ENCODE measurements around the gene CYFIP1.

CYFIP1 gene

DNA sequence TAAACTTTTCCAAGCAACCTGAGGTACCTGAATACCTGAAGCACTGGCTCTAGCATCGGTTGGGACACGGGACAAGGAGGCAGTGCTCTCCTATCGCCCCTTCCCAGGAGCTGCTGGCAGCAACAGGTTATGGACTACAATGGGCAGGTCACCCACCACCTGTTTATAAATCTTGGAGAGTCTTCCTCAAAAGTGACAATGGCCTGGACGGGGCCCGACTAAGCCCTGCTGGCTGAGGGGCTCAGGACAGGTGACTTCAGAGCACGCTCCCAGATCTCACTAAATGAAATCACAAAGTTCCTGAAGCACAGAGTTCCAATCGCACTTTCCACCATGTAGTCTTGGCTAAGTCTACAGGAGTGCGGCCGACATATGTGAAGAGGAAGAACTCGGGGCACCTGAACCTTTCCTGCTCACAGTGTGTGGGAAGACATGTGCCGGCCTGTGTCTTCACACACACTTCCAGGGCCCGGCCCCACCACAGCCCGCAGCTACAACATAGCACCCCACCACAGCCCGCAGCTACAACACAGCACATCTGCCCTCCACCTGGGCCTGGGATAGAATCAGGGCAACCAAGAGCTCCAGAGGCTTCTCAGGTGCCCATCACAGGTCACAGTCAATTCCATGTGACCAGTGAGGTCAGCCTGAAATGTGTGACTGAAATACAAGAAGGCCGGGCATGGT is 12.9 kb downstream of the CYFIP1 start:
- DNase-seq: no peak

DNA sequence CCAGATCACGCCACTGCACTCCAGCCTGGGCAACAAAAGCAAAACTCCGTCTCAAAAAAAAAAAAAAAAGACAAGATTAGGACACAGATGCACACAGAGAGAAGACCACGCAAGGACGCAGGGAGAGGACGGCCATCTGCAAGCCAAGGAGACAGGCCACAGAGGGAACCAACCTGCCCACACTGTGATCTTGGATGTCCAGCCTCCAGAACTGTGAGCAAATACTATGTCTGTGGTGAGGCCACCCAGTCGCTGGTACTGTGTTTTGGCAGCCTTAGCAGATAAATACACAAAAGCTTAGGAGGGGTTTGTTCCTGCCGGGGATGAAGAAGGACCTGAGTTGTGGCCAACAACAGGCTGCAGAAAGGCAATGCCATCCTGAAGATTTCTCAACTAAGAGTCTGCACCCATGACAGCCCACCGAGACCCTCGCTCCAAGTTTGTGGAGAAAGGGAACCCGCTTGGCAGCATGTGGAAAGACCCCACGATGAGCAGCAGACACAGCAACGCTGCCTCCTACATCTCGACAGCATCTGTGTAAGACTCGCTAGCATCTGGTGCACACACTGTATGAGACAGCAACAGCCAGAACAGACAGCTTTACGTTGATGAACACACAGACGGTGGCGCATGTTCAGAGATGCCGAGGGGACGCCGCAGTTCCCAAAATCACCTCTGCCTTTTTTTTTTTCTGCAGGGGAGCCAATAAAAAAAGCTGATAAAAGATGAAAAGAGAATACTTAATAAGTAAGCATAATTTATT is 13.7 kb downstream of the CYFIP1 start:
- no peak for DNase-seq

DNA sequence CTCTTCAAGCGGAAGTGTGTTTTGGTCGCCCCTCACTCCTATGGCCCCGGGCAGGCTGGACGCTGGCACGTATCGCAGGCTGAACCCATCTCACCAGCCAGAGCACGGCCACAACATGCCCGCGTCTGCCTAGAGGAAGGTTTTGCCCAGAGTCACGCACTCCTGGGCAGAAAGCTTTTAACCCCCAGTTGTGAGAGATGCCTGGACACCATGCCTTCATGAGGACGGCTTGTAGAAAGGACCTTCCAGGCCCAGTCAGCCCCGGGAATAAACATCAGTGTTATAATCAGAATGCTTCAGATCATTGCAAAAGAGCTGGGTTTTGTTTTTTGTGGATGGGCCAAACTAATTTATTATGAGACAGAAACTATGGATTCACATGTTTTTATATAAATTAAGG is 16.5 kb downstream of the CYFIP1 start:
- DNase-seq: no peak

- DNase-seq: no peak
Measured at GRCh38 chr15:22962611-22963010, 17.6 kb downstream of the CYFIP1 start.

DNA sequence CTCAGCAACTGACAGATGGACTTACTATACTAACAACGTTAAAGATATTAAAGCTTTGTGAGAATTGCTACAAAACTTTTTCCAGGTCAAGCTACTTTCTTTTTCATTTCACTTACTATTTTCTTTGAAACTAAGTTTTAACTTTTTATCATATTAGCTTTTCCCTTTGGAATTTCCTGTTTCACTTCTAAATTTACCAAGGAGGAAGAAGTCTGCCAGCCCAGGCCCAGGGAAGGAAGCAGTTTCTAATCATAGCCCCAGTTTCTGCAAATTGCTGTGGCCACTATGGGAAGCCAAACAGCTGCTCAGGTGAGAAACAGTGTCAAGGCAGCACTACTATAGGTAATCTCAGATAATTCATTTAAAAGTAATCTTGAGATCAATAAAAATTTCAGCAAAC is 18.4 kb downstream of the CYFIP1 start:
- no peak for DNase-seq

DNA sequence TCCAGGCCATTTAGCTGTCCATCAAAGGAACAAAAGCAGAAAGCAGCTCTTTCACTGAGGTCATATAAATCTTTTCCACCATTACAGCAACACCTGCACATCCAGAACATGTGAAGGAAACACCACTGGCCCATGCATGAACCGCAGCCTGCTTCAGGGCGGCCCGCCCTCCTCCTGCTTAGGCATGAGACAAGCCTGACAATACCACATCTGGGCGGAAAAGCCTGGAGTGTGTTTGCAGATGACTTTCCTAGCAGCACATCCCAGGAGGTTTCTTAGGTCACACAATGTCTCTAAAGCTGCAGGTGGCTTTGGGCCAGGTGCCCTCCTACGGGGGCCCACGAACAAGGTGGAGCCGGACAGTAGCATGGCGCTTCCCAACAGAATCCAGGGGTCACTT is 19.6 kb downstream of the CYFIP1 start:
- no peak for DNase-seq

DNA sequence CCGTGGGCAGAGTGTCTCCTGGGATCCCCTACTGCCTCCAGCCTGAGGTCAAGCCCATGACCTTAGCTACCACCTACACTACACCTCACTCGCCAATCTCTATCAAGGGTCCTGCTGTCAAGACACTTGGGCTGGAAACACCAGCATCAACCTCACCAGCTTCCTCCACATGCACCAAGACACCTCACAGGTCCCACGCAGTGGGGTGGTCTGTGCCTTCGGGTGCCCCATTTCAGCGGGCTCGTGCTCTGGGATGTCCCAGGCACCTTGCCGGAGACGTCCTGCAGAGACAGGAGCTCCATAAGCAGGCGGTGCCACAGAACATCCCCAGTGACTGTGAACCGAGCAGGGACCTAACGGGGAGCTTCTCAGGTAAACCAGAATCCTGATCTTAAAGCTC is 20.0 kb downstream of the CYFIP1 start:
- no peak for DNase-seq

DNA sequence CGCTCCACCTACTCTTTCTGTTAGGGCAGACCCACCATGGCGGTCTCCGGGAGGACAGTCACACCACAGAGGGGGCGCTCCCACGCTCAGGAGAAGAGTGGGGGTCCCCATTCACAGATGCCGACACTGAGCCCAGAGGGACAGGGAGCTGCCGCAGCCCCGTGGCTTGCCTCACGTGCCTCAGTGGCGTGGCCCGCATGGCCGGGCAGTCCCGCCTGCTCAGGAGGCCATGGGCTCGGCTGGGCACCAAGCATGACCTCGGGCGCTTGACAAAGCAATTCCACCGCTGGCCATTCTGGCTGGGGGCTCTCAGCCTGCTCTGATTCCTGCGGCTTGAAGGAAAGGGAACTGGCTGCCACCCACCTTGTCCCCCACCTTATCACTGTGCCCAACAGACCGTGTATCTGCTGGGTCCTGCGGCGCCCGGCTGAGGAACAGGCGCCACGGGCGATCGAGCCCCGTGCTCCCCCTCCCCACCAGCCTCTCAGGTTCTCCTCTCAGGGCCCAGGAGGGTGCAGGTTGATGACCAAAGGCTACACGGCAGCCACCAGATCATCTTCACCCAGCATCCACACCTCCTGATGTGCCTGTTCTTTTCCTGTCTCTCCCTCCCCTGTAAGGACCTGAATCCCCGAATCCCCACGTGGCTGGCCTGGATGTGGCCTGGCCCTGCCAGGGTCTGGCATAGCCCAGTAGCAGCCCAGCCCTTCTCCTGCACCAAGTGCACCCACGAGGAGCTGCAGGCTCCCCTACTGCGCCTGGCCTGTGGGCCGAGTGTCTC is 20.7 kb downstream of the CYFIP1 start:
- no peak for DNase-seq

DNA sequence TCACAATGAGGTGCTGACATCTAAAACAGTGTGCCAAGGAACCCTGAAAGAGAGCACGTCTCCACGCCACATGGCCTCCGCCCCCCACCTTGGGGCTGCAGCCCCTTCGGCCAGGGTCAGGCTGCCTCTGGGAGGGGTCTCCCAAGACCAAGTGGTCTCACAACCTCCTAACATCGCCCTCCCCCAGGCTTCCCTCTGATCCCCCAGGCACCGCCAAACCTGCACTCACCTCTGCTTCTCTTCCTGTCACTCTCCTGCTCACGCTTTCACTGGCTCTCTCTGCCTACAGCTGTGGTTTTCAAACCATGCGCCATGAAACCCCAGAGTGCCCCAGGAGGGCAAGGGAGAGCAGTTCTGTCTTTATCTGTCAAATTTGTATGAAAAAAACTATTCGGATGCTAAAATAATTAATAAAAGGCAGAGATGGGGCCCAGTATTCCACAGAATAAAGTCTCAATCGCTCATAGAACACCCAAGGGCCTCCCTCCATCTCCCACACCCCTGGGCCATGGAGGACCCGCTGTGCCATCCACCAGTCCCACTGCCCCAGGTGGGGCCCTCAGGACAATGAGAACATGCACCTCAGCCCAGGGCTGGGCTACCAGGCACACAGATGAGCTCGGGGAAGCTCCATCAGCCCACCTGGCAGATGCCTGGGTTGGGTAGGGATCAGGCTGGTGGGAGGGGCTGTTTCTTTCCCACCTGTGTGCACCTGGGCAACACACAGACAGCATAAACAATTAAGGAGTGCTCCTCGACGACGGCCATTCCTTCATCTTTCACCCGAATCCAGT is 21.5 kb downstream of the CYFIP1 start:
- DNase-seq: no peak

GRCh38 chr15:22956978-22957260 is 23.2 kb downstream of the CYFIP1 start:
- no peak for DNase-seq

- no peak for DNase-seq
Measured at GRCh38 chr15:22956257-22956977, 23.8 kb downstream of the CYFIP1 start.

DNA sequence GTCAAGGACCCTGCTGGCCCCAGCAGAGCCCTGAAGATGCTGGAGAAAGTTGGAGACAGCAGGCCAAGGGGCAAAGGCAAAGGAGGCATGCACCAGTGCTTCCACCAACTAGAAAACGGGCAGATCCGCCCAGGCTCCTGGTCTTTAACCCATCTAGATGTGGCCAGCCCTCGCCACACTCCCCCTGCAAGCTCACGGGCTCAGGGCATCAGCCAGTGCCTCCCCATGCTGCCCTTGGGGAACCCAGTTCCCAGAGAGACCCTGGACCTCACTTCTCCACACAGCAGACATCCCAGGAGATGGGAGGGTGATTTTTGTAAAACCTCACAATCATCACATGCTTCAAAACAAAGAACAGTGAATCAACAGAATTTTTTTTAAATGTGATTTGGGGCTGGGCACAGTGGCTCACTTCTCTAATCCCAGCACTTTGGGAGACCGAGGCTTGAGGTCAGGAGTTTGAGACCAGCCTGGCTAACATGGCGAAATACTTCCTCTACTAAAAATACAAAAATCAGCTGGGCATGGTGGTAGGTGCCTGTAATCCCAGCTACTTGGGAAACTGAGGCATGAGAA is 24.5 kb downstream of the CYFIP1 start:
- DNase-seq: no peak

GRCh38 chr15:22954798-22955543 is 25.2 kb downstream of the CYFIP1 start:
- DNase-seq: no peak

DNA sequence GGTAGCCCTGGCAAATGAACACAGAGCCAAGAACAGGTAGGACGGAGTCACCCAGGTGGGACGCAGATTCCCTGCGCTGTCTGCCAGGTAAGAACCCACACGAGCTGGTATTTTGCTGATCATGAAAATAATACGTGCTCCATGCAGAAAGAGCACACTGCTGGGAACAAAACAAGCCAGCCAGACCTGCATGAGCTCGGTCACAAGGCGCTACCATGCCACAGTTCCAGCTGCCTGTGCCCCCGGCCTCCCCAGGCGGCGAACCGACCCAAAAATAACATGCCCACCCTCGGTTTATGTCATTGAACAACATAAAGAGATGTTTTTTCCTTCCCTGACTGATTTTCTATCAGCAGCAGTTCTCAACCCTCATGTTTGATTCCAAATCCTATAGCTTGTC is 25.8 kb downstream of the CYFIP1 start:
- no peak for DNase-seq

- DNase-seq: no peak
Measured at GRCh38 chr15:22952796-22953579, 27.2 kb downstream of the CYFIP1 start.

DNA sequence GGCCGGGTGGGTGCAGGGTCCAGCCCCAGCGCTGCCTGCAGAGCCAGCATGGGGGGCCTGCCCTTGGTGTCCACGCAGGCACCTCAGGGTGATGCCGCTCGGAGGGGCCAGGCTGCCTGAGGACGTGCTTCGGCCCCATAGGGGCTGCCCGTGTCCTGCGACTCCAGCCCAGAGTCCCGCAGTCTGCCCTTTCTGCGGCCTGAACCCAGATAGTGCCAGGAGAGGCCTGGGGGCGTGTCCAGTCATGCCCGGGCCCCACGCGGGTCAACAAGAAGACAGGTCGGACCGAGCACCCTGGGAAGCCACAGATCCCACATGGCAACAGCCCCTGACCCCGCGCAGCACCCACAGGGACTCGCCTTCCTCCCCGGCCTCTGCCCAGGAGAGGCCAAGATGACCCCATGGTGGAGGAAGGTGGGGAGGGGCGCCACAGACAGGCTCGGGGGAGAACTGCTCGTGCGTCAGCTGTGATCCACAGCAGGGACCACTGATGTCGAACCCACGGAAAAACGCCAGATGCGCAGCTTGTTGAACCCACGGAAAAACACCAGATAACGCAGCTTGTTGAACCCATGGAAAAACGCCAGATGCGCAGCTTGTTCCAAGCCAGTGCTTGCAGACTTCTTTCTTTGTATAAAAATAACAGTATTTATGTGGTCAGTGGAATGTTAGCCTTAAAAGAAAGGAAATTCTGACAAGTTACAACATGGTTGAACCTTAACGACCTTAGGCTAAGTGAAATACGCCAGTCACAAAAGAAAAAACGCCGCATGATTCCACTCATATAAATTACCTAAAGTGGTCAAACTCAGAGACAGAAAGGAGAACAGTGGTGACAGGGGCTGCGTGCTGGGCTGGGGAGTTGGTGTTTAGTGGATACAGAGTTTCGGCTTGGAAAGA is 28.5 kb downstream of the CYFIP1 start:
- DNase-seq: no peak

- DNase-seq: no peak
Measured at GRCh38 chr15:22951031-22951380, 29.2 kb downstream of the CYFIP1 start.

DNA sequence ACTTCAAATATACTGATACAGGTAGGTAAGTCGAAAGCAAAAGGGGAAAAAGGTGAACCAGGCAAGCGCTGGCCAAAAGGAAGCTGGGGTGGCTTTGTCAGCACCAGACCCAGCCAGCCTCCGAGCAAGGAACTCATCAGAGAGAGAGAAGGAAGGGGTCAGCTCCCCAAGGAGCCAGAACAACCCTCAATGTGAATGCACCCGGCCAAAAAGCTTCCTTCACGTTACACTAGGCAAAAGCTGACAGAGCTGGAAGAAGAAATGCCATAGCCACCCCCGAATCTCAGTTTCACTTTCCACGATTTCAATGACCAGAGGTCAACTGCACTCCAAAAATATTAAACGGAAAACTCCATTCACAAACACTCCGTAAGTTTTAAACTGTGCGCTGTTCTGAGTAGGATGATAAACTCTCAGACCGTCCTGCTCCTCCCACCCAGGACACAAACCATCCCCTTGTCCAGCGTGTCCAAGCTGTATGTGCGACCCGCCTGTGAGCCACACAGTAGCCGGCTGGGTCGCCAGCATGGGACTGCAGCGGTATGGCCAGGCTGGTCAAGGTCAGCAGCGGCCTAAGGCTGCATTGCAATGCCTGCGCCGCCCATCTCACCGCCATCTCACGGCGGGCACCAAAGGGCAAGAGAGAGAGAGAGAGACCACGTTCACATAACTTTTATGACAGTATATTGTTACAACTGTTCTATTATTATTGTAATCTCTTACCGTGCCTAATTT is 29.7 kb downstream of the CYFIP1 start:
- no peak for DNase-seq

DNA sequence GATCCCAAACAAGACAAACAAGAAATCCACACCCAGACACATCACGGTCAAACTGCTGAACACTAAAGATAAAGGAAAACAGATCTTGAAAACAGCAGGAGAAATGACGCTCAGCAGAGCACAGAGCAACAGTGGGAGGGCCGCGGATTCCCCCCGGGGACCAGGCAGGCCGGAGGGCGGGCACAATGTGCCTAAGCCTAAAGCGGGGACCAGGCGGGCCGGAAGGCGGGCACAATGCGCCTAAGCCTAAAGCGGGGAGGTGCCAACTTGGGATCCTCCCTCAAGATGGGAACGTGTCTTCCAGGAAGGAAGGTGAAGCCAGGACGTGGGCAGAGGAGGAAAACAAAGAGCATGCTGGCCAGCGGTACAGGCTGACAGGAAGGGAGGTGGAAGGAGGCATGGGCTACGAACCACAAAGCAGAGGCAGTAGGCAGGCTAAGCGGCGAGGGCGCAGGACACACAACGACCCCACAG is 31.1 kb downstream of the CYFIP1 start:
- DNase-seq: no peak

Data from activated CD4-positive, alpha-beta T cell treated with anti-CD3 and anti-CD28 coated beads for 1 hour (primary cell).